ENCODE results near the gene SLC26A11. TPM values are rescaled to one million over a fixed set of nuclear protein-coding genes. Genes with fewer than 3 reads are reported as not detected.

SLC26A11 gene
- total RNA-seq, 1 donor from 2014 or later: 23.6 TPM

DNA sequence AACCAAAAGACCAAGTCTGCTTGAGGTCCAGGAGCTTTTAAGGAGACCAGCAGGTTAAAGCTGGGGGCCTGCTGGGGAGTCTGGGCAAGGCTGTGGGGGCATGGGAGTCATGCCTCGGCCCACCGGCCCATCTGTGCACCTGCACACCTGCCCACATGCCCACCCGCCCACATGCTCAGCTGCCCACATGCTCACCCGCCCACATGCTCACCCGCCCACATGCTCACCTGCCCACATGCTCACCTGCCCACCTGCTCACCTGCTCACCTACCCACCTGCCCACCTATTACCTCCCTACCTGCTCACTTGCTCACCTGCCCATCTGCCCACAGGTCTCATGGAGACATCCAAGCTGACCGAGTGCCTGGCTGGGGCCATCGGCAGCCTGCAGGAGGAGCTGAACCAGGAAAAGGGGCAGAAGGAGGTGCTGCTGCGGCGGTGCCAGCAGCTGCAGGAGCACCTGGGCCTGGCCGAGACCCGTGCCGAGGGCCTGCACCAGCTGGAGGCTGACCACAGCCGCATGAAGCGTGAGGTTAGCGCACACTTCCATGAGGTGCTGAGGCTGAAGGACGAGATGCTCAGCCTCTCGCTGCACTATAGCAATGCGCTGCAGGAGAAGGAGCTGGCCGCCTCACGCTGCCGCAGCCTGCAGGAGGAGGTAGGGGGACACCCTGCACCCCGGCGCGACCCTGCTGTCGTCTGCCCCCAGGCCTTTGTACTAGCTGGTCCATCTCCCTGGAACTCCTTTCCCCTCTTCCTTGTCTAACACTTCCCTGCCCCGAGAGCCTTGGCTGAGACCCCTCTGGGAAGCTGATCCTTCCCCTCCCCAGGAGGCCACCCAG lies 36.4 kb upstream of the SLC26A11 start:
- no peak overlapping the region for H3K4me3 Mint-ChIP-seq

DNA sequence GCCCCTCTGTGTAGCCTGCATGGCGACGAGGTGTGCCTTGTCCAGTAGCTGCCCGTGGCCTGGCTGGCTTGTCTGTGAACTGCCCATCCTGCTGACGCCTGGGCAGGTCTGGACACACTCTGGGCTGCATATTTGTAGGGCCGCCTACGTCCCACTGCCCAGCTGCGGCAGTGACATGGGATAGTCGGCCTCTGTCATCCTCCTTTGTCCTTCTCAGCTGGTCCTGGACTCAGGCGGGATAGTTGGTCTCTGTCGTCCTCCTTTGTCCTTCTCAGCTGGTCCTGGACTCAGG lies 35.9 kb upstream of the SLC26A11 start:
- DNase-seq (ENCODE audit: extremely low spot score, unreplicated experiment): no peak
- Mint-ChIP-seq H3K36me3 (no peaks in the 10 kb centered on the region), H3K27ac (no peak overlapping the region), H3K9me3 (no peaks in the 10 kb centered on the region), H3K27me3 (no peaks in the 10 kb centered on the region), H3K4me1 (ENCODE audit: unreplicated experiment) (peaks cover 3% of the 10 kb centered on the region), H3K4me3 (no peak overlapping the region)
- TF ChIP-seq, protein P1, sequence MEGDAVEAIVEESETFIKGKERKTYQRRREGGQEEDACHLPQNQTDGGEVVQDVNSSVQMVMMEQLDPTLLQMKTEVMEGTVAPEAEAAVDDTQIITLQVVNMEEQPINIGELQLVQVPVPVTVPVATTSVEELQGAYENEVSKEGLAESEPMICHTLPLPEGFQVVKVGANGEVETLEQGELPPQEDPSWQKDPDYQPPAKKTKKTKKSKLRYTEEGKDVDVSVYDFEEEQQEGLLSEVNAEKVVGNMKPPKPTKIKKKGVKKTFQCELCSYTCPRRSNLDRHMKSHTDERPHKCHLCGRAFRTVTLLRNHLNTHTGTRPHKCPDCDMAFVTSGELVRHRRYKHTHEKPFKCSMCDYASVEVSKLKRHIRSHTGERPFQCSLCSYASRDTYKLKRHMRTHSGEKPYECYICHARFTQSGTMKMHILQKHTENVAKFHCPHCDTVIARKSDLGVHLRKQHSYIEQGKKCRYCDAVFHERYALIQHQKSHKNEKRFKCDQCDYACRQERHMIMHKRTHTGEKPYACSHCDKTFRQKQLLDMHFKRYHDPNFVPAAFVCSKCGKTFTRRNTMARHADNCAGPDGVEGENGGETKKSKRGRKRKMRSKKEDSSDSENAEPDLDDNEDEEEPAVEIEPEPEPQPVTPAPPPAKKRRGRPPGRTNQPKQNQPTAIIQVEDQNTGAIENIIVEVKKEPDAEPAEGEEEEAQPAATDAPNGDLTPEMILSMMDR (conservative IDR thresholded peaks at IDR 0.05): no peak

More for the DNA sequence above, 36.4 kb upstream of the SLC26A11 start:
- DNase-seq (ENCODE audit: extremely low spot score, unreplicated experiment): no peak
- Mint-ChIP-seq H3K27me3 (no peaks in the 10 kb centered on the region), H3K27ac (no peak overlapping the region), H3K4me1 (ENCODE audit: unreplicated experiment) (peaks cover 7% of the 10 kb centered on the region), H3K9me3 (no peaks in the 10 kb centered on the region), H3K36me3 (no peaks in the 10 kb centered on the region)
- TF ChIP-seq, protein P1 (conservative IDR thresholded peaks at IDR 0.05): no peak

DNA sequence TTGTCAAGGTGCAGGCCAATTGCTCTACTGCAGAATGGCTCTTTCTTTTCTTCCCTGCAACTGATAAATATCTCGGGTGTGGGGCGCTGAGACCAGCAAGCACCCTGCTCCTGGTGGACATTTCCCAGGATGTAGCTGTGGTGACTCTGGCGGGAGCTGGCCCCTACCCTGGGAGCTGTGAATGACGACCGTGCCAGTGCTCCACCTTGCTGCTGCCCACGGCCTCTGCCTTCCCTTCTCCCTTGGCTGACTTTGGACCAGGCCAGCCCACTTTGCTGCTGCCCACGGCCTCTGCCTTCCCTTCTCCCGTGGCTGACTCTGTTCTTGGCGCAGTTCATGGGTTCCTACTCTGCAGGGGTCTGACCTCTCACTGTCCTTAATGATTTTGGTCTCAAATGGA lies 34.3 kb upstream of the SLC26A11 start:
- Mint-ChIP-seq H3K27me3 (no peaks in the 10 kb centered on the region), H3K36me3 (no peaks in the 10 kb centered on the region)

DNA sequence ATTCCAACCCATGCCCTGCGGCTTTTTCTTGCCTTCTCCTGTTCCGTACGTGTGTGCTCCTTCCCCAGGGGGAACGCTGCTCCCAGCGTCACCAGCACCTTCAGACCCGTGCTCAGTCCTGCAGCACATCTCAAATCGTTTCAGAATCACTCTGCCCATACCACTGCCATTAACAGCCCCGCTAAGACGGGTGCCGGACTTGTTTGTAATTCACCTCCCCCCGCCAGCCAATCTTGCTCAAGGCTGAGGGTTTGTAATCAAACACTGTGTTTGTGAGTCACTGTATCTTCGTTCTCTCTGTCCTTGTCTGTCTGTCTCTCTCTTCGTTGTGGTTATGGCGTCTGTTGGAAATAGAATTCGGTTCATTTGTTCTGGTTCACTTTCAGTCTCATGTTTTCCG lies 33.1 kb upstream of the SLC26A11 start:
- peaks cover 9% of the 10 kb centered on the region for H3K4me1 Mint-ChIP-seq (ENCODE audit: unreplicated experiment)
- H3K9me3 Mint-ChIP-seq: no peaks in the 10 kb centered on the region
- TF ChIP-seq, protein P1 (conservative IDR thresholded peaks at IDR 0.05): no peak
- no peak overlapping the region for H3K4me3 Mint-ChIP-seq
- DNase-seq (ENCODE audit: extremely low spot score, unreplicated experiment): no peak
- no peak overlapping the region for H3K27ac Mint-ChIP-seq
- no peaks in the 10 kb centered on the region for H3K36me3 Mint-ChIP-seq
- no peaks in the 10 kb centered on the region for H3K27me3 Mint-ChIP-seq

More for the DNA sequence above, 34.3 kb upstream of the SLC26A11 start:
- no peaks in the 10 kb centered on the region for H3K9me3 Mint-ChIP-seq
- H3K4me3 Mint-ChIP-seq: no peak overlapping the region
- TF ChIP-seq, protein P1 (conservative IDR thresholded peaks at IDR 0.05): no peak
- no peak overlapping the region for H3K27ac Mint-ChIP-seq
- no peak for DNase-seq (ENCODE audit: extremely low spot score, unreplicated experiment)
- H3K4me1 Mint-ChIP-seq (ENCODE audit: unreplicated experiment): peaks cover 3% of the 10 kb centered on the region

DNA sequence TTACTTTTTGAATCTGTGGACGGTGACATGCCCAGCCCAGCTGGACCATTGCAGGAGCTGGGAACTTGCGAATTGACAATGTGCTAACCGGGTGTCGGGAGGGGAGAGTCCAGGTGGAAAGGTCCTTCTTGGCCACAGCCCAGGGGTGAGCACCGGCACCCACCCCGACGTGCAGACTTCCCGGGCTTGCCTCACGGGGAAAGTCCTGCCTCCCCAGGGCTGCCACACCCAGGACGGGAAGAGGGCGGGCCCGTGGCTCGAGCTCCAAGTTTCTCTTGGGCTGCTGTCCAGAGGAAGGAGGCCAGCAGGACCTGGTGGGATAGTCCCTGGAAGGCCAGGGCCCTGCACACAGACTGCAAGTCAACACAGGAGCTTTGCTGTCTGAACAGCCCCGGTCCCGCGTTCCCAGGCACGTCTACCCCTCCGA lies 32.7 kb upstream of the SLC26A11 start:
- TF ChIP-seq, protein P1 (conservative IDR thresholded peaks at IDR 0.05): no peak

More for the DNA sequence above, 32.7 kb upstream of the SLC26A11 start:
- H3K9me3 Mint-ChIP-seq: no peaks in the 10 kb centered on the region
- H3K27me3 Mint-ChIP-seq: no peaks in the 10 kb centered on the region
- no peak for DNase-seq (ENCODE audit: extremely low spot score, unreplicated experiment)
- H3K4me3 Mint-ChIP-seq: no peak overlapping the region
- H3K4me1 Mint-ChIP-seq (ENCODE audit: unreplicated experiment): peaks cover 11% of the 10 kb centered on the region
- H3K36me3 Mint-ChIP-seq: no peaks in the 10 kb centered on the region
- no peak overlapping the region for H3K27ac Mint-ChIP-seq

Measured in type B pancreatic cell (in vitro differentiated cells).